IPS DF 6.9 (cell line): ENCODE data around the gene AGBL1.

Experiments used
- DNase-seq: peaks from one replicate; pipeline ENCODE4 v3.0.0-alpha.2; 2013; ENCODE audit warnings: low read depth, low spot score
- H3K27ac ChIP-seq: one replicate; pipeline ENCODE4 v1.5.1; 2013; ENCODE audit warnings: low read length, control low read depth
- H3K27me3 ChIP-seq: 2 replicates; pipeline ENCODE4 v1.6.1; 2013; ENCODE audit warnings: mild to moderate bottlenecking, low read length; ENCODE audit not compliant: control insufficient read depth, insufficient read depth
- H3K36me3 ChIP-seq: 2 replicates; pipeline ENCODE4 v1.6.1; 2013; ENCODE audit warnings: low read length; ENCODE audit not compliant: control insufficient read depth, insufficient read depth
- H3K4me1 ChIP-seq: 2 replicates; pipeline ENCODE4 v1.6.1; 2013; ENCODE audit warnings: low read length; ENCODE audit not compliant: control insufficient read depth, insufficient read depth
- H3K4me3 ChIP-seq: 2 replicates; pipeline ENCODE4 v1.5.1; 2013; ENCODE audit warnings: mild to moderate bottlenecking, low read length
- H3K9me3 ChIP-seq: 2 replicates; pipeline ENCODE4 v1.6.1; 2013; ENCODE audit warnings: low read length, inconsistent platforms; ENCODE audit not compliant: control insufficient read depth, insufficient read depth
- WGBS: extraction: QIAGEN DNeasy Blood & Tissue Kit; methylation state at CpG from one replicate; pipeline ENCODE4 v1.1.7; 2013; ENCODE audit warnings: mixed read lengths, missing lambda C conversion rate; ENCODE audit not compliant: insufficient read length, insufficient coverage; 5-methylcytosine and 5-hydroxymethylcytosine counted together

Gene AGBL1

GRCh38 chr15:86609275-86609674 lies 529.6 kb downstream of the AGBL1 start:
- H3K4me1 ChIP-seq, result no peaks in the 10 kb centered on the region; the same call in 1 of the 2 replicates
- WGBS, result no CpG with 5 or more reads among the region's 3 CpGs

GRCh38 chr15:86610038-86610437 lies 530.4 kb downstream of the AGBL1 start:
- no CpG with 5 or more reads among the region's 2 CpGs for WGBS
- Histone ChIP-seq H3K27me3 (no peaks in the 10 kb centered on the region), H3K36me3 (no peaks in the 10 kb centered on the region), H3K27ac (no peak overlapping the region), H3K4me3 (no peak overlapping the region), H3K9me3 (no peaks in the 10 kb centered on the region), H3K4me1 (no peaks in the 10 kb centered on the region; the same call in 1 of the 2 replicates)
- DNase-seq, result no peak

More at GRCh38 chr15:86609275-86609674, 529.6 kb downstream of the AGBL1 start:
- no peaks in the 10 kb centered on the region for H3K27me3 ChIP-seq
- H3K36me3 ChIP-seq, result no peaks in the 10 kb centered on the region
- no peak overlapping the region for H3K4me3 ChIP-seq
- DNase-seq, result no peak
- H3K27ac ChIP-seq, result no peak overlapping the region
- H3K9me3 ChIP-seq, result no peaks in the 10 kb centered on the region

- H3K27ac ChIP-seq, result no peak overlapping the region
- H3K27me3 ChIP-seq, result no peaks in the 10 kb centered on the region
- no peaks in the 10 kb centered on the region for H3K9me3 ChIP-seq
- H3K4me3 ChIP-seq, result no peak overlapping the region
- no peak for DNase-seq
- H3K36me3 ChIP-seq, result no peaks in the 10 kb centered on the region
- H3K4me1 ChIP-seq, result no peaks in the 10 kb centered on the region; the same call in 1 of the 2 replicates
- no CpG with 5 or more reads among the region's 2 CpGs for WGBS
These were observed 531.9 kb downstream of the AGBL1 start for GRCh38 chr15:86611417-86612040.

GRCh38 chr15:86615411-86615810 lies 535.7 kb downstream of the AGBL1 start:
- Histone ChIP-seq H3K4me3 (no peak overlapping the region), H3K4me1 (no peaks in the 10 kb centered on the region; the same call in 1 of the 2 replicates), H3K27ac (no peak overlapping the region)

GRCh38 chr15:86615816-86616215 lies 536.1 kb downstream of the AGBL1 start:
- no peak overlapping the region for H3K4me3 ChIP-seq
- H3K4me1 ChIP-seq, result no peaks in the 10 kb centered on the region; the same call in 1 of the 2 replicates
- WGBS, result no CpG with 5 or more reads among the region's 3 CpGs
- no peaks in the 10 kb centered on the region for H3K36me3 ChIP-seq
- no peak overlapping the region for H3K27ac ChIP-seq
- no peaks in the 10 kb centered on the region for H3K9me3 ChIP-seq
- no peaks in the 10 kb centered on the region for H3K27me3 ChIP-seq
- no peak for DNase-seq

More at GRCh38 chr15:86615411-86615810, 535.7 kb downstream of the AGBL1 start:
- H3K36me3 ChIP-seq, result no peaks in the 10 kb centered on the region
- H3K27me3 ChIP-seq, result no peaks in the 10 kb centered on the region
- no peak for DNase-seq
- WGBS, result no CpG with 5 or more reads among the region's 3 CpGs
- H3K9me3 ChIP-seq, result no peaks in the 10 kb centered on the region

GRCh38 chr15:86616771-86617170 lies 537.1 kb downstream of the AGBL1 start:
- H3K36me3 ChIP-seq, result no peaks in the 10 kb centered on the region
- H3K27me3 ChIP-seq, result no peaks in the 10 kb centered on the region
- WGBS, result no CpG with 5 or more reads among the region's 1 CpG
- no peak overlapping the region for H3K4me3 ChIP-seq
- no peaks in the 10 kb centered on the region for H3K9me3 ChIP-seq
- H3K27ac ChIP-seq, result no peak overlapping the region
- H3K4me1 ChIP-seq, result no peaks in the 10 kb centered on the region; the same call in 1 of the 2 replicates
- DNase-seq, result no peak

GRCh38 chr15:86620157-86620556 lies 540.5 kb downstream of the AGBL1 start:
- Histone ChIP-seq H3K36me3 (no peaks in the 10 kb centered on the region), H3K4me3 (no peak overlapping the region), H3K9me3 (no peaks in the 10 kb centered on the region), H3K27ac (no peak overlapping the region), H3K27me3 (no peaks in the 10 kb centered on the region), H3K4me1 (peaks cover 3% of the 10 kb centered on the region; the same call in 1 of the 2 replicates)
- no CpG with 5 or more reads among the region's 5 CpGs for WGBS
- no peak for DNase-seq

- Histone ChIP-seq H3K4me1 (peaks cover 3% of the 10 kb centered on the region; the same call in 1 of the 2 replicates), H3K27ac (no peak overlapping the region), H3K4me3 (no peak overlapping the region), H3K9me3 (no peaks in the 10 kb centered on the region), H3K36me3 (no peaks in the 10 kb centered on the region), H3K27me3 (no peaks in the 10 kb centered on the region)
- DNase-seq, result no peak
- WGBS, result no CpG with 5 or more reads among the region's 8 CpGs
These were observed 541.1 kb downstream of the AGBL1 start for GRCh38 chr15:86620641-86621349.

GRCh38 chr15:86623236-86623635 lies 543.6 kb downstream of the AGBL1 start:
- WGBS, result no CpG with 5 or more reads among the region's 2 CpGs
- Histone ChIP-seq H3K27me3 (no peaks in the 10 kb centered on the region), H3K9me3 (no peaks in the 10 kb centered on the region), H3K36me3 (no peaks in the 10 kb centered on the region), H3K4me3 (no peak overlapping the region), H3K27ac (no peak overlapping the region), H3K4me1 (peaks cover 3% of the 10 kb centered on the region; the same call in 1 of the 2 replicates)
- no peak for DNase-seq

- peak; percentile 43 for DNase-seq
These were observed 544.8 kb downstream of the AGBL1 start for GRCh38 chr15:86624261-86625036.

More at GRCh38 chr15:86624261-86625036, 544.8 kb downstream of the AGBL1 start:
- H3K27ac ChIP-seq, result no peak overlapping the region
- H3K36me3 ChIP-seq, result no peaks in the 10 kb centered on the region
- no CpG with 5 or more reads among the region's 6 CpGs for WGBS
- no peaks in the 10 kb centered on the region for H3K9me3 ChIP-seq
- no peaks in the 10 kb centered on the region for H3K27me3 ChIP-seq
- H3K4me1 ChIP-seq, result peaks cover 3% of the 10 kb centered on the region; the same call in 1 of the 2 replicates
- no peak overlapping the region for H3K4me3 ChIP-seq
